SK-N-SH treated with all-trans-retinoic acid at 6 μM for 48 hours (cell line): ENCODE measurements around the gene STK4.

Experiments used
- ATAC-seq: fragments of 200-7000 bp; cut with Tn5 transposase; 3 replicates; pipeline ENCODE4 v1.9.1; 2020; ENCODE audit warnings: mild to moderate bottlenecking, moderate library complexity
- ARNTL ChIP-seq: fragments of 450-650 bp; formaldehyde crosslinking; IDR thresholded peaks from 2 replicates; pipeline ENCODE4 v1.5.0; 2020; ENCODE audit warnings: low read depth, mild to moderate bottlenecking, moderate library complexity, borderline replicate concordance
- BACH2 ChIP-seq: fragments of 250-450 bp; sonication (Bioruptor Pico); IDR thresholded peaks from 2 replicates; pipeline ENCODE4 v1.9.0; 2021; ENCODE audit warnings: mild to moderate bottlenecking, borderline replicate concordance
- CSDC2 ChIP-seq: fragments of 250-450 bp; sonication (Bioruptor Pico); IDR thresholded peaks from 2 replicates; pipeline ENCODE4 v1.5.0; 2020; ENCODE audit warnings: mild to moderate bottlenecking, moderate library complexity
- ESRRG ChIP-seq: fragments of 250-450 bp; sonication (Bioruptor Pico); IDR thresholded peaks from 2 replicates; pipeline ENCODE4 v1.6.1; 2021; ENCODE audit warnings: mild to moderate bottlenecking
- GLIS3 ChIP-seq: fragments of 250-450 bp; sonication (Bioruptor Pico); IDR thresholded peaks from 2 replicates; pipeline ENCODE4 v1.5.0; 2020; ENCODE audit warnings: mild to moderate bottlenecking, moderate library complexity
- ISL1 ChIP-seq: fragments of 250-450 bp; sonication (Bioruptor Pico); IDR thresholded peaks from 2 replicates; pipeline ENCODE4 v2.1.2; 2022; ENCODE audit warnings: mild to moderate bottlenecking, moderate library complexity
- OSR1 ChIP-seq: fragments of 250-450 bp; sonication (Bioruptor Pico); IDR thresholded peaks from 2 replicates; pipeline ENCODE4 v1.8.0; 2022; ENCODE audit warnings: moderate library complexity, mild to moderate bottlenecking, inconsistent platforms
- PPARA ChIP-seq: fragments of 250-450 bp; sonication (Bioruptor Pico); IDR thresholded peaks from 2 replicates; pipeline ENCODE4 v1.5.0; 2020; ENCODE audit warnings: mild to moderate bottlenecking, borderline replicate concordance
- RARB ChIP-seq: fragments of 250-450 bp; sonication (Bioruptor Pico); IDR thresholded peaks from 2 replicates; pipeline ENCODE4 v1.8.0; 2021; ENCODE audit warnings: mild to moderate bottlenecking, moderate library complexity
- SNAI2 ChIP-seq: fragments of 250-450 bp; sonication (Bioruptor Pico); IDR thresholded peaks from 2 replicates; pipeline ENCODE4 v1.5.0; 2020; ENCODE audit warnings: mild to moderate bottlenecking, moderate library complexity
- TCF4 ChIP-seq: fragments of 250-450 bp; sonication (Bioruptor Pico); IDR thresholded peaks from 2 replicates; pipeline ENCODE4 v1.8.0; 2021; ENCODE audit warnings: mild to moderate bottlenecking, moderate library complexity, borderline replicate concordance
- TOX ChIP-seq: fragments of 250-450 bp; sonication (Bioruptor Pico); IDR thresholded peaks from 2 replicates; pipeline ENCODE4 v1.8.0; 2021; ENCODE audit warnings: mild to moderate bottlenecking, moderate library complexity, borderline replicate concordance
- ZC3H10 ChIP-seq: fragments of 250-450 bp; sonication (Bioruptor Pico); IDR thresholded peaks from 2 replicates; pipeline ENCODE4 v1.5.1; 2021; ENCODE audit warnings: mild to moderate bottlenecking, moderate library complexity
- ZFP3 ChIP-seq: fragments of 250-450 bp; sonication (Bioruptor Pico); IDR thresholded peaks from 2 replicates; pipeline ENCODE4 v1.5.0; 2020; ENCODE audit warnings: mild to moderate bottlenecking, moderate library complexity
- ZFP30 ChIP-seq: fragments of 450-650 bp; formaldehyde crosslinking; IDR thresholded peaks from 2 replicates; pipeline ENCODE4 v1.5.0; 2022; ENCODE audit warnings: mild to moderate bottlenecking, moderate library complexity
- ZNF565 ChIP-seq: fragments of 450-650 bp; formaldehyde crosslinking; conservative IDR thresholded peaks from 2 replicates; pipeline ENCODE4 v1.5.0; 2020; ENCODE audit warnings: low read depth, mild to moderate bottlenecking, moderate library complexity
- ZNF70 ChIP-seq: fragments of 450-650 bp; formaldehyde crosslinking; IDR thresholded peaks from 2 replicates; pipeline ENCODE4 v1.5.0; 2020; ENCODE audit warnings: mild to moderate bottlenecking, moderate library complexity
- ZNF8 ChIP-seq: fragments of 450-650 bp; formaldehyde crosslinking; IDR thresholded peaks from 2 replicates; pipeline ENCODE4 v1.5.0; 2020; ENCODE audit warnings: mild to moderate bottlenecking, moderate library complexity
- TF ChIP-seq, protein P1 (sequence below): fragments of 250-450 bp; sonication (Bioruptor Pico); IDR thresholded peaks from 2 replicates; pipeline ENCODE4 v1.5.1; 2021; ENCODE audit warnings: mild to moderate bottlenecking, moderate library complexity
- TF ChIP-seq, protein P2 (sequence below): fragments of 250-450 bp; sonication (Bioruptor Pico); IDR thresholded peaks from 2 replicates; pipeline ENCODE4 v1.5.1; 2020; ENCODE audit warnings: low read depth, mild to moderate bottlenecking, moderate library complexity
- TF ChIP-seq, protein P3 (sequence below): fragments of 250-450 bp; sonication (Bioruptor Pico); IDR thresholded peaks from 2 replicates; pipeline ENCODE4 v1.5.0; 2020; ENCODE audit warnings: mild to moderate bottlenecking, moderate library complexity
- TF ChIP-seq, protein P4 (sequence below): fragments of 250-450 bp; sonication (Bioruptor Pico); IDR thresholded peaks from 2 replicates; pipeline ENCODE4 v1.8.0; 2020; ENCODE audit warnings: mild to moderate bottlenecking, moderate library complexity, borderline replicate concordance
- TF ChIP-seq, protein P5 (sequence below): fragments of 250-450 bp; sonication (Bioruptor Pico); IDR thresholded peaks from 2 replicates; pipeline ENCODE4 v1.8.0; 2021; ENCODE audit warnings: low read depth, mild to moderate bottlenecking, moderate library complexity, borderline replicate concordance

The STK4 gene

DNA sequence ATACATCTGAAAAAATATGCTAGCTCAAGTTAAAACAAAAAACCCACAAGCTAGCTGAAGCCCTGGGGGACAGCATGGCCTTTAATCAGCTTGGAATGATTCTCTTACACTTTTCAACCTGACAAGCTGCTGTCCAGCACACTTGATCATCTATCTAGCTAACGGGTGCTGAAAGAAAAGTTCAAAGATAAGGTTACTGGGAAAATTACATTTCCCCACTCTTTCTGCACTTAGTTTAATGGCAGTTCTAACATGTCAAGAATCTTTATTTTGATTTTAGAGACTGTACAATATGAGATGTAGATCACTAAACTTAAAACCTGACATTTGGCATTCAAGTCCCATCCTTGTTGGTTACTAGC is 53.4 kb downstream of the STK4 start:
- peak; percentile 12; the same call in 2 of the 3 replicates for ATAC-seq
- no peak for TF ChIP-seq GLIS3 (CRISPR knock-in tag)
- no peak for TF ChIP-seq ESRRG (CRISPR knock-in tag)
- no peak for TF ChIP-seq TOX (CRISPR knock-in tag)
- TF ChIP-seq, protein P1, sequence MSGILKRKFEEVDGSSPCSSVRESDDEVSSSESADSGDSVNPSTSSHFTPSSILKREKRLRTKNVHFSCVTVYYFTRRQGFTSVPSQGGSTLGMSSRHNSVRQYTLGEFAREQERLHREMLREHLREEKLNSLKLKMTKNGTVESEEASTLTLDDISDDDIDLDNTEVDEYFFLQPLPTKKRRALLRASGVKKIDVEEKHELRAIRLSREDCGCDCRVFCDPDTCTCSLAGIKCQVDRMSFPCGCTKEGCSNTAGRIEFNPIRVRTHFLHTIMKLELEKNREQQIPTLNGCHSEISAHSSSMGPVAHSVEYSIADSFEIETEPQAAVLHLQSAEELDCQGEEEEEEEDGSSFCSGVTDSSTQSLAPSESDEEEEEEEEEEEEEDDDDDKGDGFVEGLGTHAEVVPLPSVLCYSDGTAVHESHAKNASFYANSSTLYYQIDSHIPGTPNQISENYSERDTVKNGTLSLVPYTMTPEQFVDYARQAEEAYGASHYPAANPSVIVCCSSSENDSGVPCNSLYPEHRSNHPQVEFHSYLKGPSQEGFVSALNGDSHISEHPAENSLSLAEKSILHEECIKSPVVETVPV (CRISPR knock-in tag): no peak
- no peak for TF ChIP-seq ZNF565 (CRISPR knock-in tag)
- TF ChIP-seq, protein P2, sequence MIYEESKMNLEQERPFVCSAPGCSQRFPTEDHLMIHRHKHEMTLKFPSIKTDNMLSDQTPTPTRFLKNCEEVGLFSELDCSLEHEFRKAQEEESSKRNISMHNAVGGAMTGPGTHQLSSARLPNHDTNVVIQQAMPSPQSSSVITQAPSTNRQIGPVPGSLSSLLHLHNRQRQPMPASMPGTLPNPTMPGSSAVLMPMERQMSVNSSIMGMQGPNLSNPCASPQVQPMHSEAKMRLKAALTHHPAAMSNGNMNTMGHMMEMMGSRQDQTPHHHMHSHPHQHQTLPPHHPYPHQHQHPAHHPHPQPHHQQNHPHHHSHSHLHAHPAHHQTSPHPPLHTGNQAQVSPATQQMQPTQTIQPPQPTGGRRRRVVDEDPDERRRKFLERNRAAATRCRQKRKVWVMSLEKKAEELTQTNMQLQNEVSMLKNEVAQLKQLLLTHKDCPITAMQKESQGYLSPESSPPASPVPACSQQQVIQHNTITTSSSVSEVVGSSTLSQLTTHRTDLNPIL (CRISPR knock-in tag): no peak
- TF ChIP-seq ZFP30: no peak
- no peak for TF ChIP-seq RARB (CRISPR knock-in tag)
- TF ChIP-seq ZNF70 (CRISPR knock-in tag): no peak
- TF ChIP-seq TCF4 (CRISPR knock-in tag): no peak
- TF ChIP-seq ISL1 (CRISPR knock-in tag): peak; percentile 81
- TF ChIP-seq, protein P3, sequence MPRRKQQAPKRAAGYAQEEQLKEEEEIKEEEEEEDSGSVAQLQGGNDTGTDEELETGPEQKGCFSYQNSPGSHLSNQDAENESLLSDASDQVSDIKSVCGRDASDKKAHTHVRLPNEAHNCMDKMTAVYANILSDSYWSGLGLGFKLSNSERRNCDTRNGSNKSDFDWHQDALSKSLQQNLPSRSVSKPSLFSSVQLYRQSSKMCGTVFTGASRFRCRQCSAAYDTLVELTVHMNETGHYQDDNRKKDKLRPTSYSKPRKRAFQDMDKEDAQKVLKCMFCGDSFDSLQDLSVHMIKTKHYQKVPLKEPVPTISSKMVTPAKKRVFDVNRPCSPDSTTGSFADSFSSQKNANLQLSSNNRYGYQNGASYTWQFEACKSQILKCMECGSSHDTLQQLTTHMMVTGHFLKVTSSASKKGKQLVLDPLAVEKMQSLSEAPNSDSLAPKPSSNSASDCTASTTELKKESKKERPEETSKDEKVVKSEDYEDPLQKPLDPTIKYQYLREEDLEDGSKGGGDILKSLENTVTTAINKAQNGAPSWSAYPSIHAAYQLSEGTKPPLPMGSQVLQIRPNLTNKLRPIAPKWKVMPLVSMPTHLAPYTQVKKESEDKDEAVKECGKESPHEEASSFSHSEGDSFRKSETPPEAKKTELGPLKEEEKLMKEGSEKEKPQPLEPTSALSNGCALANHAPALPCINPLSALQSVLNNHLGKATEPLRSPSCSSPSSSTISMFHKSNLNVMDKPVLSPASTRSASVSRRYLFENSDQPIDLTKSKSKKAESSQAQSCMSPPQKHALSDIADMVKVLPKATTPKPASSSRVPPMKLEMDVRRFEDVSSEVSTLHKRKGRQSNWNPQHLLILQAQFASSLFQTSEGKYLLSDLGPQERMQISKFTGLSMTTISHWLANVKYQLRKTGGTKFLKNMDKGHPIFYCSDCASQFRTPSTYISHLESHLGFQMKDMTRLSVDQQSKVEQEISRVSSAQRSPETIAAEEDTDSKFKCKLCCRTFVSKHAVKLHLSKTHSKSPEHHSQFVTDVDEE (CRISPR knock-in tag): no peak
- TF ChIP-seq, protein P4, sequence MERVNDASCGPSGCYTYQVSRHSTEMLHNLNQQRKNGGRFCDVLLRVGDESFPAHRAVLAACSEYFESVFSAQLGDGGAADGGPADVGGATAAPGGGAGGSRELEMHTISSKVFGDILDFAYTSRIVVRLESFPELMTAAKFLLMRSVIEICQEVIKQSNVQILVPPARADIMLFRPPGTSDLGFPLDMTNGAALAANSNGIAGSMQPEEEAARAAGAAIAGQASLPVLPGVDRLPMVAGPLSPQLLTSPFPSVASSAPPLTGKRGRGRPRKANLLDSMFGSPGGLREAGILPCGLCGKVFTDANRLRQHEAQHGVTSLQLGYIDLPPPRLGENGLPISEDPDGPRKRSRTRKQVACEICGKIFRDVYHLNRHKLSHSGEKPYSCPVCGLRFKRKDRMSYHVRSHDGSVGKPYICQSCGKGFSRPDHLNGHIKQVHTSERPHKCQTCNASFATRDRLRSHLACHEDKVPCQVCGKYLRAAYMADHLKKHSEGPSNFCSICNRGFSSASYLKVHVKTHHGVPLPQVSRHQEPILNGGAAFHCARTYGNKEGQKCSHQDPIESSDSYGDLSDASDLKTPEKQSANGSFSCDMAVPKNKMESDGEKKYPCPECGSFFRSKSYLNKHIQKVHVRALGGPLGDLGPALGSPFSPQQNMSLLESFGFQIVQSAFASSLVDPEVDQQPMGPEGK (CRISPR knock-in tag): no peak
- TF ChIP-seq ZC3H10 (CRISPR knock-in tag): peak; percentile 66; the same call in 1 of the 2 replicates
- no peak for TF ChIP-seq BACH2 (CRISPR knock-in tag)
- TF ChIP-seq, protein P5, sequence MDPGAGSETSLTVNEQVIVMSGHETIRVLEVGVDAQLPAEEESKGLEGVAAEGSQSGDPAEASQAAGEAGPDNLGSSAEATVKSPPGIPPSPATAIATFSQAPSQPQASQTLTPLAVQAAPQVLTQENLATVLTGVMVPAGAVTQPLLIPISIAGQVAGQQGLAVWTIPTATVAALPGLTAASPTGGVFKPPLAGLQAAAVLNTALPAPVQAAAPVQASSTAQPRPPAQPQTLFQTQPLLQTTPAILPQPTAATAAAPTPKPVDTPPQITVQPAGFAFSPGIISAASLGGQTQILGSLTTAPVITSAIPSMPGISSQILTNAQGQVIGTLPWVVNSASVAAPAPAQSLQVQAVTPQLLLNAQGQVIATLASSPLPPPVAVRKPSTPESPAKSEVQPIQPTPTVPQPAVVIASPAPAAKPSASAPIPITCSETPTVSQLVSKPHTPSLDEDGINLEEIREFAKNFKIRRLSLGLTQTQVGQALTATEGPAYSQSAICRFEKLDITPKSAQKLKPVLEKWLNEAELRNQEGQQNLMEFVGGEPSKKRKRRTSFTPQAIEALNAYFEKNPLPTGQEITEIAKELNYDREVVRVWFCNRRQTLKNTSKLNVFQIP (CRISPR knock-in tag): no peak
- peak; percentile 81; the same call in 1 of the 2 replicates for TF ChIP-seq CSDC2
- TF ChIP-seq OSR1 (CRISPR knock-in tag): no peak
- no peak for TF ChIP-seq SNAI2 (CRISPR knock-in tag)
- TF ChIP-seq ZNF8 (CRISPR knock-in tag): no peak
- TF ChIP-seq ZFP3 (CRISPR knock-in tag): 0 out of 2 replicates have a peak, but pooled peaks have one; percentile 47
- no peak for TF ChIP-seq PPARA (CRISPR knock-in tag)
- no peak for TF ChIP-seq ARNTL (CRISPR knock-in tag)

DNA sequence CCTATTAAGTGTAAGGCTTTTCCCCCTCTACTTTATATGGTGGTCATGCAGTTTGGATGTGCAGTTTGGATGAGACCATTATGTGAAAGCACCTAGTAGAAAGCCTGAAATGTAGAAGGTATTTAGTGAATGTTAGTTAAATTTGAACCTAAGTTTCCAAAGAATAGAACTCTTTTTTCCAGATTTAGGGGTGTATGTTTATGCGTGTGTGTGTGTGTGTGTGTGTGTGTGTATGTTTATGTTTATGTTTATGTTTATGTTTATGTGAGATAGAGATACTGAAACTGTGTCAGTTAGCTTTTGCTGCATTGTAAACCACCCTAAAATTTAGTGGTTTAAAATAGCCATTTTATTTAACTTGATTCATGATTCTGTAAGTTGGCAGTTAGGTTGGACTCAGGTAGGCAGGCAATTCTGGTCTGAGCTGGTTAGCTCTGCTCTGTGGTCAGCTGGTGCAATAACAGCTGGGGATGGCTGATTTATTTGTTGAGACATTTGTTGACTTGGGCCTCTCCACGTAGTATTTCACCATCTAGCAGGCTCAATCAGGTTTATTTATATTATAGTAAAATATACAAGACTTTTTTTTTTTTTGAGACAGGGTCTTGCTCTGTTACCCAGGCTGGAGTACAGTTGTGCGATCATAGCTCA is 54.0 kb downstream of the STK4 start:
- TF ChIP-seq TCF4 (CRISPR knock-in tag) (no peak), ARNTL (CRISPR knock-in tag) (no peak)
- ATAC-seq: no peak
